GM12892 (cell line): ENCODE measurements around the gene HRH1.

ENCODE experiments used
- POLR2A ChIP-seq: IDR thresholded peaks from 2 replicates; pipeline ENCODE4 v1.6.1; 2011; ENCODE audit warnings: low read depth, low read length, control low read depth
- POLR2AphosphoS5 ChIP-seq: IDR thresholded peaks from 2 replicates; pipeline ENCODE4 v1.6.1; 2011; ENCODE audit warnings: low read depth, low read length, control low read depth

DNA sequence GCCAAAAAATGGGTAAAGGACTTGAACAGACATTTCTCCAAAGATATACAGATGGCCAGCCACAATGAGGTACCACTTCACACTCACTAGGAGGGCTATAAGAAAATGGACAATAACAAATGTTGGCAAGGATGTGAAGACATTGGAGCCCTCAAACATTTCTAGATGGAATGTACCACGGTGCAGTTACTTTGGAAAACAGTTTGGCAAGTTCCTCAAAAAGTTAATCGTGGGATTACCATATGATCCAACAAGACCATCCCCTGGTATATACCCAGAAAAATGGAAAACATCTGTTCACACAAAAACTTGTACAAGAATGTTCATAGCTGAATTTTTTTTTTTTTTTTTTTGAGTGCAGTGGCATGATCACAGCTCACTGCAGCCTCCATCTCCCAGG lies 15.9 kb upstream of the HRH1 start:
- TF ChIP-seq POLR2AphosphoS5 (no peak), POLR2A (no peak)
